GM23248 (cell line): ENCODE results near the gene ADGB.

ENCODE experiments used
- EZH2 ChIP-seq: fragments of 200-600 bp; sonication (generic); IDR thresholded peaks from 2 replicates; pipeline ENCODE4 v1.6.1; 2018; ENCODE audit warnings: antibody characterized with exemption, mild to moderate bottlenecking; ENCODE audit not compliant: insufficient read depth, poor library complexity, severe bottlenecking
- EZH2phosphoT487 ChIP-seq: fragments of 200-600 bp; sonication (generic); IDR thresholded peaks from 2 replicates; pipeline ENCODE4 v1.6.1; 2018; ENCODE audit warnings: antibody characterized with exemption, moderate library complexity, mild to moderate bottlenecking, low read depth; ENCODE audit not compliant: insufficient read depth

DNA sequence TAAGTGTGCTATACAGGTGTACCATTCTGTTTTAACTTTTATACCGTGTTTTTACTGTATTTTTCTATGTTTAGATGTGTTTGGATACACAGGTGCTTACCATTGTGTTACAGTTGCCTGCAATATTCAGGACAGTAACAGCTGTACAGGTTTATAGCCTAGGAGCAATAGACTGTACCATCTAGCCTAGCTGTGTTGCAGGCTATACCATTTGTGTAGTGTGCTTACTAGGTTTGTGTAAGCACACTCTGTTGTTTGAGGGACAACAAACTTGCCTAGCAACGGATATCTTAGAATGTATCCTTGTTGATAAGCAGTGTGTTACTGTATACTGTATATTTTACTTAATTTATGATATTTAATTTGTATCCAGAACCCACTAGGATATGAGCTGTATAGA is 35.2 kb downstream of the ADGB start:
- TF ChIP-seq EZH2phosphoT487 (no peak), EZH2 (no peak)
